Hindlimb muscle (tissue), 1 donor: ENCODE results near the gene PKD1. TPM values are rescaled to one million over a fixed set of nuclear protein-coding genes. Genes with fewer than 3 reads are reported as not detected.
"Not testable (repeated sequence)": the region's sequence is repeated elsewhere in the genome, so short reads cannot be mapped to it uniquely, and the experiment has no call there.

ENCODE experiments used
- DNase-seq: peaks from one replicate; pipeline ENCODE4 v3.0.0-alpha.2; 2013
- polyA plus RNA-seq: library from polyadenylated mRNA; unstranded; fragments of 120-200 nt; gene quantifications from one replicate; pipeline ENCODE4 v1.2.1, GENCODE V29; 2013; ENCODE audit not compliant: insufficient read length

The PKD1 gene
- polyA plus RNA-seq, 1 donor, result 181 TPM

DNA sequence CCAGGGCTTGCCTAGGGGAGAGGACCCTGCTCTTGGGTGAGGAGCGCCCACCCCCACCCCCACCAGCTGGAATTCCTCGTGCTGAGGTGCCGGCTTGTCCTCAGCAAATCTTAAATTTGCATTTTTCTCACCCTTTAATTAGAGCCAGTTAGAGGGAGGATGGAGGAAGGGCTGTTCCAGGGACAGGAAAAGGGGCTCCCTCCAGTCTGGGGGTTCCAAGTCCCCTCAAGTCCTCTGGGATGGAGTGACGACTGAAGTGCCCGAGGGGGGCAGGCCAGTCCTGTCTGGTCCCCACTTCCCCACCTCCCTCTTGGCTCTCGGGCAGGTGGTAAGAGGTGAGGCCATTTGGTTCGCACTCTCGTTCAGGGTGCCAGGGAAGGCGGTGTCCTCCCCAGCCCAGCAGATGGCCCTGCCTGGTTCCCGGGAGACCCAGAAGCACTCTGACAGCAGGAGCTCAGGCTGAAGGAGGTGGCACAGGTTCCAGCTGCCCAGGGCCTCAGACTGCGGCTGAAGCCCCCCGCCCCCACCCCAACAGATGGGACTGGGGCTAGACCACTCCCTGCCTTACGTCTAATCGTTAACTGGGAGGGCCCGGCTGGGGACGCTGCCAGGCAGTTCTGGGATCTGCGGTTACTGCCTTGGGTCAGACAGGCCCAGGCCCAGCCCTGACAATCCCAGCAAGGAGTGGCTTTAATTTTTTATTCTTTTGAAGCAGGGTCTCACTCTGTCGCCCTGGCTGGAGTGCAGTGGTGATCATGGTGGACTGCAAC lies 14.9 kb upstream of the PKD1 start:
- no peak for DNase-seq

DNA sequence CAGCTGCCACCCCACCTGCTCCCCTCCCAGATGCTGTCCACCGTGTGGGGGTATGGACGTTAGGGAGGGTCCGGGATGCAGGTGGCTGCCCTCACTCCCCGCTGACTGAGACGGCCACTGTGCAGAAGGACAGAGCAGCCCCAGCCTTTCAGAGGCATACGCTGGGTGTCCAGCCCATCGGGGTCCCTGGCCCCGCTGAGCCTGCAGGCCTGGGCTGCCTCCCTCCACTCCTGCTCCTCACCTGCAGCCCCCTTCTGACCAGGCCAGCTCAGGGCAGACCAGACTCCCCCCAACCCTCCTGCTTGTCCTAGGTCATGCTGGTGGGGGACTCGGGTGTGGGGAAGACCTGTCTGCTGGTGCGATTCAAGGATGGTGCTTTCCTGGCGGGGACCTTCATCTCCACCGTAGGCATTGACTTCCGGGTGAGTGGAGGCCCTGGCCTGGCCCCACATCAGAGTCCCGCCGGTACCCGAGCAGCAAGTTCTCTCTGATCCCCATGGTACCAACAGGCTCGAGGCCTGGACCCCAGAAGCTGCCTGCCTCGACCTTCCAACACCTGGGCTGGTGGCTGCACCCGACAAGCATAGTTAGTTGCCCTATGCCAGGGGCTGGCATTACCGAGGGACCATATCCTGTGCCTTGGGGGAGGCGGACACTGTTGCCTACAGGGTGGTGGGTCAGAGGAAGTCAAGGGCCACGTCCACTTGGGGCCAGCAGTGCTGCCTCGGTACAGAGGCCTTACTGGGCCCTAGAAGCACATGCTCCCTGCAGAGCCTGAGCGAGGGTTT lies 14.1 kb upstream of the PKD1 start:
- DNase-seq, result no peak

DNA sequence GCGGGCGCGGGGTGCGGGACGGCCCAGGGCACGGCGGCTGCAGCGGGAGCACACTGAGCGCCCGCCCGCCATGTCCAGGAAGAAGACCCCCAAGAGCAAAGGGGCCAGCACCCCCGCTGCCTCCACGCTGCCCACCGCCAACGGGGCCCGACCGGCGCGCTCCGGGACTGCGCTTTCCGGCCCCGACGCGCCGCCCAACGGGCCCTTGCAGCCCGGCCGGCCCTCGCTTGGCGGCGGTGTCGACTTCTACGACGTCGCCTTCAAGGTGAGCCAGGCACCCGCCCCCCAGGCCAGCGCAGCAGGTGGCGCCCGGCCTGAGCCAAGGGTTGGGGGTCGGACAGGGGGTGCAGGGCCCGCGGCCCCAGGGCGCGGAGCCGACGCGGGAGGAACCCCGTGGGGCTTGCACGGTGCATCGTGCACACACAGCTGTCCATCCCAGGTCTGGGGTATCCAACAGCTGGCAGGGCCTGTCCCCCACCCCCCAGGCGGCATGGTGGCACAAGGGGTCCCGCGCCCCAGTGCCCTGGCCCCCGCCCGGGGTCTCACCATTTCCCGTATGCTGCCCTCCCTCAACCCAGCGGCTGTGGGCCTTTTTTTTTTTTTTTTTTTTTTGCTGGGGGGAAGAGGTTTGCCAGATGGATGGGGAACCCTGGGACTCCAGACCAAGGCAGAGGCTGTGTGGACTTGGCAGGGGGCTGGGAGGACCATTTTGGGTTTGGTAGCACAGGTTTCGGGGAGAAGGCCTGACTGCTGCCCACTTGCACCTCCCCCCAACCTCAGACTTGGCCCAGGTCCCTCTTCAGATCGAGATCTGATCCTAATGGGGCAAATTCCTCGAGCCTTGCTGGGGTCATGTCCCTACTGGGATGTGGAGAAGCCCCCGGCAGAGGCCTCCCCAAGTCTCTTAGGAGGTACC lies 13.3 kb upstream of the PKD1 start:
- no peak for DNase-seq

DNA sequence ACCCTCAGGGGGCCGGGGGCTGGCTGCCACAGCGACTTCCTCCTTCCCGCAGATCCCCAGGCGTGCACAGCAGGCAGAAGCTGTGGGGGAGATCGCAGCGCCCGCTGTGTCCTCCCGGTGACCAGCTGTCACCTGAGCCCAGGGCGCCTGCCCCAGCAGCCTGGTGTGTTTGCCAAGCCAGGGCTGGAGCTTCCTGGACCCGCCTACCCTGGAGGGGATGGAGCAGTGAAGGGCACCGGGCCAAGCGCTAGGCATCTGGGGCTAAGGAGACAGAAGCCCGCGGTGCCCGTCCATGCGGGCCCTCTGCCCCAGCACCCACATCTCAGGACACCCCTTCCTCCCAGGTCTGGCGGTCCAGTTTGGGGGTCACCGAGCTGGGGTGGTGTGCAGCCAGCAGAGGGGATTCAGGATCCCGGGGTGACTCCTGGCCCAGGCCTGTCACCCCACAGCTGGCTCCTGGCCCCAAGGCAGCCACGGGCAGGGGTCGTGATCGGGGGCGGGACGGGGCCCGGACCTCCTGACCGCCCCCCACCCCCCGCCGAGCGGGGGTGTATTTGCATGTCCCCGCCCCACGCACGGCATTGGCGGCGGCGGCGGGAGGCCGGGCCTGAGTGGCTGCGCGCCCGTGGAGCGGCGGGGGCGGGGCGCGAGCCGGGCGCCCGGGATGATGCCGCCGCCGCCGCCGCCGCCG lies 12.4 kb upstream of the PKD1 start, which contains the start of gene RAB26:
RAB26 (plus strand) TSS at position 645 of the 691 bp plus-strand sequence. CDS start 159 bp downstream, outside the sequence.
- DNase-seq, result peak; percentile 65

DNA sequence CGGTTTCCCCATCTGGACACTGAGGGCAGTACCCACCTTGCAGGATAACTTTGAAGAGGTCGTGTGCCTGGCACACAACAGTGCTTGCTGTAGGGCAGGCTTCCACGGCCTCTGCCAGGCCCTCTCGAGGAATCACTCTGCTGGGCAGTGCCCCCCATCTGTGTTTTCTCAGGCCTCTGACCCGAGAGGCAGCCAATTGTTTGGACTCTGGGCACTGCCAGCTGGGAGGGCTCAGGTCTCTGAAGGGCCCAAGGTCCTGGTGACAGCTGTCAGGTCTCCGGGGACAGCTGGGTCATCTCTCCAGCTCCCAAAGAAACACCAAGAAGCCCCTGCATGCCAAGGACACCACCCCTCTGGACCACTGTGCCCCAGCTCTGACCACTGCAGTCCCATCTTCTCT lies 11.7 kb upstream of the PKD1 start:
- DNase-seq, result no peak

DNA sequence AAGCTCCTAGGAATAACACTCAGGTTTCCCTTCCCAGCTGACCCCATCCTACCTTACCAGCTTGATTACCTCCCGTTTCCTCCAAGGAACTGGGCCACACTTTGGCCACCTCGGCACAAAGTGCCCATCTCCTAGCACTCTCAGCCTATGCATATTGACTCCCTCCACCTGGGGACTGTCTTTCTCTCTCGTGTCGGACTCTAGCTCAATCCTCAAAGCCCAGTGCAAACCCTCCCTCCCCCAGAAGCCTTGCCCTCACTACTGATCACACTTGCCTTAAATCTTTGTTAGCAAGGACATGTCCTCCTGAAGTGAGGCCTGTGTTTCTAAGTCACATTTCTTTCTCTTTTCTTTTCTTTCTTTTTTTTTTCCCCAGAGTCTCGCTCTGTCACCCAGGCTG lies 10.1 kb upstream of the PKD1 start:
- DNase-seq, result no peak

DNA sequence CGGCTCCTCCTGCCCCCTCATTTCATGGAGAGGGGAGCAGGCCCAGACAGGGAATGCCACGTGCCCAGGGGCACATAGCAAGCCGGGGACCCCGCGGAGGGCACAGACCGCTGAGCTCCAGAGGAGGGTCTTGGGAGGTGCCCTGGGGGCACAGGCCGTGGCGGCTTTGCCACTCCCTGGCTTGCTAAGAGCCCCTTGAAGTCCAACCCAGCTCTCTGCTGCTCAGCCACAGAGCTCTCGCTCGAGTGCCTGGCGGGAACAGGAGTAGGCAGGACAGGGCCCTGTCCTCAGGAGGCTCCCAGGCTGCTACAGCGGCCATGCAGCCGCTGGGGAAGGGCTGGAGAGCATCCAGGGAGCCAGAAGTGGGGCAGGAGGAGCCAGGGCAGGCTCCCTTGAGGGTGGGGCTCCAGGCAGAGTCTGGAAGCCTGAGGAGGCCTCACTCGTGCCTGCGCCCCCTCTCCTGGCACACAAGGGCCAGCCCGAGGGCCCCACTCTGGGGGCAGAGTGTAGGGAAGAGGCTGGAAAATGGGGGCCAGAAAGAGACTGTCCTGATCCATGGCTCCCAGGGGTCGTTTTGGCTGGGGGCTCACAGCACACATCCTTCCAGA lies 8.3 kb upstream of the PKD1 start:
- no peak for DNase-seq

DNA sequence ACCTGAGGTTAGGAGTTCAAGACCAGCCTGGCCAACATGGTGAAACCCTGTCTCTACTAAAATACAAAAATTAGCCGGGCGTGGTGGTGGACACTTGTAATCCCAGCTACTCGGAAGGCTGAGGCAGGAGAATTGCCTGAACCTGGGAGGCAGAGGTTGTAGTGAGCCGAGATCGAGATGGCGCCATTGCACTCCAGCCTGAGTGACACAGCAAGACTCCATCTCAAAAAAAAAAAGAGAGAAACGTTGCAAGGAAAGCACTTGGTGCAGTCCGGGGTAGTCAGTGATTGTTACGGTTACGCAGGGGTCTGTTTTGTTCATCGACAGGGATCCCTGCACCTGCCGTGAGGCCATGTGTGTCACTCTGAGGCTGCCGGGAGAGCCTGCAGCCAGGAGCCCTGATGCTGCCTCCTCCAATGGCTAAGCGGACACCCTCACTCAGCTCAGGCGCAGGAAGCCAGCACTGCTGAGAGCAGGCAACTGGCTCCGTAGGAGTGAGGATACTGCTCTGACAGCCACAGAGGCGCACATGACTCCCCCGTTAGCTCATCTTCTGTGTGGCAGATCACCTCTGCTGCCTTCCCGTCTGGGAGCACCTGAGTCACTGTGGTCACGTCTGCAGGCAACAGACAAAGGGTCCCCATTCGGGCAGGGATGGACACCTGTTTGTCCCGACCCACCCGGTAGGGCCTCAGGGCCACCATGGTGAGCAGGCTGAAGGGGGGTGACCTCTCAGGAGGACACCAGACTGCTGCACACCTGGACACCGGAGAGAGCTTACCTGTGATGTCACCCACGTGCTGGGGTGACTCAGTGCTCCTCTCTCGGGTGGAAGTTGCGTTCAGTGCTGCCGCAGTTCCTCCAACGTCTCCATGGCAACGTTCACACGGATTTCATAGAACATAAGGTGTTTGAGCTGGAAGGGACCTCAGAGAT lies 7.5 kb upstream of the PKD1 start:
- DNase-seq, result no peak

DNA sequence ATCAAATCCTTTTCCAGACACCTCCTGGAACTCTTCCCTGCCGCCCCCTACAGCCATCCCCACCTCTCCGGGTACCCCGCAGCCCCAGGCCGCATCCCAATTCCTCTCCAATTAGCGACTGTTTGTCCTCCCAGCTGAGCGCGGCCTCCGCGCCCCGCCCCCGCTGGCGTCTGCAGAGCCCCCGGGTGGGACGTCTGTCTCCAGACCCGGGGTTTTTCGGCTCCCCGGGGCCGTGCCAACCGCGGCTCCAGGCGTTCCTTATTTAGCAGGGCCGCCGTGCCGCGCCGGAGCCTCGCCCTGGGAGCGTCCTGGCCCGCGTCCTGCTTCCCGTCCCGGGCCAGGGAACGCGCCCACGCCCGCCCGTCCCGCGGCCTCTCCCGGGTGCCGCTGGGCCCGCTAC lies 627 bp downstream of the PKD1 start:
- not testable (repeated sequence) for DNase-seq

DNA sequence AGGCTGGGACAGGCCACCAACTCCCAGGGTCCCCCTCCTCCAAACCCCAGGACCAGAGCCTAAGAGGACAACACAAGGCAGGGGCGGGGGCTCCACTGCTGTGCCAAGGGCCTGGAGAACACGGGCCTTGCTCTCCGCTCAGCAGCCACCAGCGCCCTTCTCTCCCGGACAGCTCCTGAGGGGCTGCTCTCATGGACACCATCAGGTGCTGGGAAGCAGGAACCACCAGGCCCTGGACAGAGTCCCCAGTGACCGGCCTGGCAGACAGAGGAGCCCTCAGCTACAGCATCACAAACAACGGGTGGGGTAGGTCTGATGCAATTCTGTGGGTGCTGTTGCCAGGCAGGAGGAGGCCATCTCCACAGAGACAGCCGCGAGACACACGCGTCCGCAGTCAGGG lies 1.9 kb downstream of the PKD1 start:
- DNase-seq, result not testable (repeated sequence)

DNA sequence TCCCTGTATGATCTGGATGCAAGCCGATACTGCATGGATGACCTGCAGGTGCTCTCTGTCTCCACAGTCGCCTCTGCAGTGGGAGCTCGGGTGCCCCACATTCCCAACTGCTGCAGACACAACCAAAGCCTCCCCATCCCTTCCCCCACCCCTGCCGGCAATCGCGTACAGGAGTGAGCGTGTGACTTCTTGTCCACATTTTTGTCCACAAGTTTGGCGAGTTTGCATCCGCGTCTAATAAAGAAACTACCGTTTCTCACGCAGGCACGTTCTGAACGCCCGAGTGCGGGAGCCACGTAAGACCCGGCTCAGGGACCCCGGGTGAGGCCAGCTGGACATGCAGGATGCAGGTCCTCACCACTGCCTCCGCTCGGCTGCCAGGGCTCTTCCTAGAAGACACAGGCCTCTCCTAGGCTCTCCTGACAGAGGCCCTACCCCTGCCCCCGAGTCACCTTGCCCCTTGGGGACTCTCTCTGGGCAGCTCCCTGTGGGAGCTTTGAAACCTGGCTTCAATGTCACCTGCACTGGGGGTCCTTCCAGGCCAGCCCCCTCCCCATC lies 5.7 kb downstream of the PKD1 start:
- DNase-seq, result not testable (repeated sequence)

DNA sequence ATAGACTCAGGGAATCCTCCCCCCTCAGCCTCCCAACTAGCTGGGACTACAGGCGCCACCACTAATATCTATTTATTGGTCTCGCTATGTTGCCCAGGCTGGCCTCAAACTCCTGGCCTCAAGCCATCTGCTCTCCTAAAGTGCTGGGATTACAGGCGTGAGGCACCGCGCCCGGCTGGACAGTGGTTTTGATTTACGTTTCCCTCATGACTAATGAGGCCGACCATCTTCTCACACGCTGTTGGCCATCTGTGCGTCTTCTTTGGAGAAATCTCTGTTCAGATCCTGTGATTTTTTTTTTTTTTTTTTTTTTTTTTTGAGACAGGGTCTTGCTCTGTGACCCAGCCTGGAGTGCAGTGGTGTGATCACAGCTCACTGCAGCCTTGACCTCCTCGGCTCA lies 6.4 kb downstream of the PKD1 start:
- DNase-seq, result not testable (repeated sequence)

DNA sequence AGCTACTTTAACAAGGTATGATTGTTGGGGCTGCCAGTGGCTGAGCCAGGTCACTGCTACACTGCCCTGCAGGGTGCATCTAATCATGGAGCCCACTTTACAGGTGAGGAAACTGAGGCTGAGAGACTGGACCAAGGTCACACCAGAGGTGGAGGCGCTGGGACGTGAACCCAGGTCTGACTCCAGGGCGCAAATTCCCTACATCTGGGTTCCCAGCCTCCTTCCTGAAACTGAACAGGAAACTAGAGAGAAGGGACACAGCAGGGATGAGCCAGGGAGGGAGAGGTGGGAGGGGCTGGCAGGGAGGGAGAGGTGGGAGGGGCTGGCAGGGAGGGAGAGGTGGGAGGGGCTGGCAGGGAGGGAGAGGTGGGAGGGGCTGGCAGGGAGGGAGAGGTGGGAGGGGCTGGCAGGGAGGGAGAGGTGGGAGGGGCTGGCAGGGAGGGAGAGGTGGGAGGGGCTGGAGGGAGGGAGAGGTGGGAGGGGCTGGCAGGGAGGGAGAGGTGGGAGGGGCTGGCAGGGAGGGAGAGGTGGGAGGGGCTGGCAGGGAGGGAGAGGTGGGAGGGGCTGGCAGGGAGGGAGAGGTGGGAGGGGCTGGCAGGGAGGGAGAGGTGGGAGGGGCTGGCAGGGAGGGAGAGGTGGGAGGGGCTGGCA lies 7.9 kb downstream of the PKD1 start:
- not testable (repeated sequence) for DNase-seq

DNA sequence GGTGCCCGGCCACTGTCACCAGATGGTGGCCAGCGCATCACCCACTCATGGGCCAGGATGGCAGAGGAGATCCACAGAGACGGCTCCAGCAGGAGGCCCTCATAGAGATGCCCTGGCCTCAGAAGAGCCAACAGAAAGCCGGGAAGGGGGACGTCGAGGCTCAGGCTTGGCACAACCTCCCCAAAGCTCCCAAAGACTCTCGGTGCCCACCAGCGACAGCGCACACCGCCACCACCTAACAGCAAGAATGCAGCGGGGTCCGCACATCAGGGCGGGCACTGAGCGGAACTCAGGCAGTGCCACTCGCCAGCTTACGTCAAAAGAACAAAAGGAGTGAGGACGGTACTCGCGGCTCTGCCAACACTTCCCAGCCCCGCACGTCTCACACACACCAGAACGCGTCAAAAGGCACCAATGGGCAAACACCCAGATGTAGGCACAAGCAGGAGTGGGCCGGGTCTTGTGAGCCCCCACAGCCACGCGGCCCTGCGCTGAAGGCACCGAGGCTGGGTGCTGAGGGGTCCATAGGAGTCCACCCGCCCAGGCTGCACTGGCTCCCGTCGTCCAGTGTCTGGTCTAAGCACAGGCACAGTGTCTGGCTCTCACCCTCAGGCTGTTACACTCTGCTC lies 8.7 kb downstream of the PKD1 start:
- not testable (repeated sequence) for DNase-seq

DNA sequence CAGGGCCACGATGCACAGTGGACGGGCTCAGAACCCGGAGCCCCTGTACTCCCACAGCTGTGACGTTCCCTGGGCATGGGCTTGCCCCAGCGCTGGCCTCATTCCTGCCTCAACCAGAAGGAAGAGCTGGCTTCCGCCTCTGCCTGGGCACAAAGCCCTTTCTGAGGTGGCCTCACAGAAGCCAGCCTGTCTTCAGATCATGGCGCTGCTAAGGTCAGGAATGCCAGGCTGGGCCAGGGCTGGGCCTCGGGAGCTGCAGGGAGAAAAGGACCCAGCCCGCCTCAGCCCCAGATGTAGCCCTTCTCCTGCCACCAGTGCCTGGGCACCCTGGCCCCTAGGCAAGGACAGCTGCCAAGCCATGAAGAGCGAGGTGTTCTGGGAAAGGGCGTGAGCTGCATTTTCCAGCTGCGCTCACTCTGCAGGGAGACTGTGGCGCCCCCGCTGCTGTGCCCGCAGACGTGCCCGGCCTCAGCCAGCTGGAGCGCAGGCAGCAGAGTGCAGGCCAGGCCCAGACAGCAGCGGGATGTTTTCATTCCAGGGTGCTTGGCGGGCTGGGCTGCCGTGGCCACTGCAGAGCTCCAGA lies 9.4 kb downstream of the PKD1 start:
- not testable (repeated sequence) for DNase-seq

DNA sequence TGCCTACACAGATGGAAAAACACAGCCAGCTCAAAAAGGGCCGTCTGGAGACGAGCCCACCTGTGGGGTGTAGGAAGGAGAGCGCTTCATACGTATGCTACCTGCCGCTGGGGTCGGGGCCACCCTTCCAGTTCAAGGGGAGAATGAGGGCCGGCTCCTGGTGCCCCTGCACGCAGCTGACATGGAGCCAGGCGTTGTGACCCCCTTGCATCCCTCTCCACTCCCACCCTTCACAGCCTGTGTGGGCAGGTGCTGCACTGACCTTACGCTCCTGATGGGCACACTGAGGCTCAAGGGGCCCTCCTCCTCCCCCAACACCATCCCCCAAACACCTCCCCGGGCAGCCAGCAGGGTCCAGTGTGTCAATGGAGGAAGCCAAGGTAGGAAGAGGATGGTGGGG lies 10.1 kb downstream of the PKD1 start:
- not testable (repeated sequence) for DNase-seq

DNA sequence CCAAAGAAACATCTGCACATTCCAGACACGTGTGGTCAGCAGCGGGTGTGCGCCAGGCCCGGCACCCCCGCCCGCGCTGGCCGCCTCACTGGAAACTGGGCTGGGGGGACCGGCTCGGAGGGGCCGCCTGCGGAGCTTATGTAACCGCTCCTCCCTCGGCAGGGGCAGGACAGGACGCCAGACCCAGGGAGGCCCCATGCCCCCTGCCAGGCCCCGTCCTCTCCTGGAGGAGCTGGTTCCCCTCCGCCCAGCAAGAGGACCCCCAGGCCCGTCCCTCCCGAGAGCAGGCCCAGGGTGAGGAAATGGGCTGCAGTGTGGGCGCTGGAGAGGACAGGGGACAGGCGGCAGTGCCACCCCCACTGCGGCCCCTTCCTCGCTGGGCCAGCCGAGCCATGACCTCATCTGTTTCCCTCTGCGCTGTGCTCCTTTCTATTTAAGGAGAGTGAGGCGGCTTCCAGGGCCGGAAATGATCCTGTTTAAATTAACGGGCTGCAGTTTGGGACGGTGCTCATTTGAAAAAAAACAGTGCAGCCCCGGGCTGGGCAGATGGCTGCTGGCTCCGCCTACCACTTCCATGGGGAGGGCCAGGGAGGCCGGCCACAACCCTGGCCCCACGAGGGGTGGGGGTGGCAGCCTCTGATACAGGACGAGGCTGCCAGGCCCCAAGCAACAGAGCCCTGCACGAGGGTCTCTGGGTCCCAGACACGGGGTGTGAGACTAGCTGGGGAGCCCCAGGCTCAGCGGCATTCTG lies 10.8 kb downstream of the PKD1 start:
- DNase-seq, result peak; percentile 83

DNA sequence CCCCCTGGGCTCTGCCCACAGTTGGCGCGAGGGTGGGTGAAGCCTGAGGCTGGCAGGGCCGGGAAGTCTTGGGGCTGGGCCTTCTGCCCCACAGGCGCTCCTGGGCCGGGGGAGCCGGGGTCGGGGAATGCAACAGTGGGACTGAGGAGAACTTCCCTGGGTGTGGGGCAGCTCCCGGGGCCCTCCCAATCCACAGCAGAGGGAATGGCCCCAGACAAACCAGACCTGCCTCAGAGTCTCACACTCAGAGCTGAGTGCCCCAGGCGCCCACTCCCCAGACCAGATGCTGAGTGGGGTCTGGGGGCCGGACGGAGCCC lies 11.4 kb downstream of the PKD1 start:
- not testable (repeated sequence) for DNase-seq
